HG03442 (cell line): ENCODE results near the gene LRRC8B.

Experiments used
- ATAC-seq: cut with Tn5 transposase; IDR thresholded peaks from one replicate; pipeline ENCODE4 v1.9.1; 2021; ENCODE audit warnings: mild to moderate bottlenecking, moderate library complexity; ENCODE audit not compliant: unreplicated experiment

LRRC8B gene

DNA sequence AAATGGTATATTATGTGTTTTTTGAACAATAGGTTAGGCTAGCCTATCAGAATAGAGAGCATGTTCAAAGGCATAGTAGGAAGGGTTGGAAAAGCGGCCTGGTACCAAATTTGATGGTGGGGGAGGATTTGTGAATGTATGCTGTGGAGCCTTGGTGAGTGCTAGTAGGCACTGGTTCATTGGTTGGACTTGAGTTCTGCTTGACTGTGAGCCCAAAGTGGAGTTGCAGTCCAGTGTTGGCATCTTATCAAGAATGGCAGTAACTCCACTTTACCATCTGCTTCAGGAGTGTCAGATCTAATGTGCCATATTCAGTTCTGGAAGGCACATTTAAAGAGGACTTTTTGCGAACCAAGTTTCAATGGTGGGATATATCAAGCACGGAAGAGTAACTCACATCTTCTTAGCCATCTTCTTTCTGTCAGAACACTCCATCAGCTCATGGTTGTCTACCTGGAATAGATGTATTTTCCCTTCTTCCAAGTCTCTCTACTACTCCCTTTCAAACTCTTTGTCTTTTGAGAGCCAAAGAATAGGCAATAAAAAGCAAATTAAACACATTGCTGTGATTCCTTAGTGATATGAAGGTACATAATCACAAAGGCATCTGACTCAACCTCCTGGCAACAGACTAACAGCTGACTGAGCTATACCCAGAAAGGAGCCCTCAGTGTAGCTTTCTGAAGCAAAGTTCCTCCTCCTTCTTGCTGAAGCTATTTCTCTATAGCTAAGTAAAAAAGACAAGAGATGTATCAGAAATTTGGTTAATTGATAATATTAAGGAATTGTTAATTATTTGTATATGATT, 21.7 kb downstream of the LRRC8B start:
- ATAC-seq: no peak

GRCh38 chr1:89546934-89547562, 22.4 kb downstream of the LRRC8B start:
- ATAC-seq: no peak

DNA sequence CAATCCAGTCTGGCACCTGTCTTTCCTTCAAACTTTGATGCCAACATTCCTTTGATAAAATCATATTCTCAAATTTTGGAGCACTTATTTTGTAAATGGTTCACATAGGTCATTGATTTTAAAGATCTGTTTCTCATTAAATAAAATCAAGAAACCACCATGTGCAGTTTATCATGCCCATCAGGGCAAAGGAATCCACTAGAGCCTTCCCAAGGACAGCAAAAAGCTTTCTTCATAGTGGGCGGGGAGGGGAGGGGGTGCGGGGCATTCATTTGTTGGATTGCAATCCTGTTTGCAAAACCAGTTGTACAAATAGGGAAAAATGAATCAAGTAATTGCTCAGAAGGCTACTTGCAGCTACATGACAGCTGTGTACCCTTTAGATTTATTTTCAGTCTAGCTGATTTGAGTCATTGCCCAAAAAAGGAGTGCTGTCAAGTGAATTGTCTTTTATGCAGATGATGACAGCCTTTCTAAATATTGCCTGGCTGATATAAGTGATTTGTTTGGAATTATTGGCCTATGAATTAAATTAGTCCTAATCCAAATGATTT, 23.0 kb downstream of the LRRC8B start:
- ATAC-seq: no peak

DNA sequence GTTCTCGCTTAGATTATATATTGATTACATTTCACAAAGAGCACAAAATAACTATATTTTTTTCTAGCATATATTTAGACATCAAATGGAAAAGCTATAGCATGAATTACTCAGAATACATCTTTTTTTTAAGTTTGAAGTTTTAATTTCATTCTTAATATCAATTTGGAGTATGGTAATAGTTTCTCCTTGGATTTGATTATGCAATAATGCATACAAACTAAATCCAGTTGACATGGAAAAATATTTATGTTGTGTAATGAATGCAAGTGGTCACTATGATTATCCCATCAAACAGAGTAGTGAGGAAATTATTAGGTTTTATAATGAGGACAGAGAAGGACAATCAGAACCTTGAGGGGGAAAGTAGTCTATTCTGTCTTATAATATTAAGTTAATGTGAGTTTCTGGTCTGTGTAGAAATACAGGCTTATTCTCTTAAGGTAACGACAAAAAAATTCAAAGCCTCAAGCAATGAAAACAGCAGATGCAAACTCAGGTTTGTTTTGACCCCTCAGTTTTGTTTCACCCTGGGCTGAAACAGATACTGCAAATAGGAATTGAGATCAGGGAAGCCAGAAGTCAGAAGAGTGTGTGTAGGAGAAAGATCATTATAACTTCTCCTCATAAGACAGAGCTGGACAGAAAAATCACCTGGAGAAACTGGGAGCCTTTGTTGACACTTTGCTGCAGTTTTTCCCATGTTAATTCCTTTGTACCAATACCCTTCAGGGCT, 23.7 kb downstream of the LRRC8B start:
- no peak for ATAC-seq

DNA sequence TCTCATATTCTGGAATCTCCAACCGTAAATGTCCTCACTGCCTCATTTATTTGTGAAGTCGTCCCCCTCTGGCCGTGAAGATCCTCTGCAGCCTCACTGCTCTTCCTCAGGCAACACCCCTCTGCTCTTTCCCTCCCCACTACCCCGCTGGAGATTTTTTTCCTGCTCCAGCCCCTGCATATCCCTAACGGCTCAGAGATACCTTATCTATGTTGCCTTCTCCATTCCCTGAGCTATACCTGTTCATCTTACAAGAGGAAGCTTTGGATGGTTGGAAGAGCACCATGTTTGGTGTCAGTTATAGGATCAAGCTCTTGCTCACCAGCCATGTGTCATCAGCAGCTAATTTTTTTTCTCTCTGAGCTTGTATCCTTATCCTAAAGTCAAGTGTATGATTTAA, 26.4 kb downstream of the LRRC8B start:
- no peak for ATAC-seq

GRCh38 chr1:89552471-89553081, 27.9 kb downstream of the LRRC8B start:
- ATAC-seq: peak; percentile 71

GRCh38 chr1:89553157-89553556, 28.5 kb downstream of the LRRC8B start:
- ATAC-seq: no peak

- ATAC-seq: no peak
These were observed 30.9 kb downstream of the LRRC8B start for GRCh38 chr1:89555550-89555949.

- no peak for ATAC-seq
These were observed 32.3 kb downstream of the LRRC8B start for GRCh38 chr1:89556726-89557444.

GRCh38 chr1:89557445-89557825, 32.8 kb downstream of the LRRC8B start:
- ATAC-seq: no peak

DNA sequence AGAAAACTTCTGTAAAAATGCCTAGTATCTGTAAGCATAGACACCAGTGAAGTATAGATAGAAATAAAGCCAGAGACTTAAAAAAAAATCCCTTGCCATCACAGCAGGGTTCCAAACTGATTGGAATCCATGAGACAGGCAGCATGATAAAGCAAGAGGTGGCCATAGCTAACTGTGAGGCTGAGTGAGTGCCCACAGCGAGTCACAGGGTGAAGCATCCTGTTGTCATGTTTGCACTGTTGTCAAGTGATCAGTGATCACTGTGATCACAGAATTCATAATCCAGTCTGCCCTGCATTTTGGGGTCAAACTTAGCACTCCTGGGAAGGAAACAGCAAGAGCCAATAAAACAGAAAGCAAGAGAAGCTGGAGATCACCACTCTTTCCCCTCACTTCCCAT, 33.3 kb downstream of the LRRC8B start:
- ATAC-seq: no peak

DNA sequence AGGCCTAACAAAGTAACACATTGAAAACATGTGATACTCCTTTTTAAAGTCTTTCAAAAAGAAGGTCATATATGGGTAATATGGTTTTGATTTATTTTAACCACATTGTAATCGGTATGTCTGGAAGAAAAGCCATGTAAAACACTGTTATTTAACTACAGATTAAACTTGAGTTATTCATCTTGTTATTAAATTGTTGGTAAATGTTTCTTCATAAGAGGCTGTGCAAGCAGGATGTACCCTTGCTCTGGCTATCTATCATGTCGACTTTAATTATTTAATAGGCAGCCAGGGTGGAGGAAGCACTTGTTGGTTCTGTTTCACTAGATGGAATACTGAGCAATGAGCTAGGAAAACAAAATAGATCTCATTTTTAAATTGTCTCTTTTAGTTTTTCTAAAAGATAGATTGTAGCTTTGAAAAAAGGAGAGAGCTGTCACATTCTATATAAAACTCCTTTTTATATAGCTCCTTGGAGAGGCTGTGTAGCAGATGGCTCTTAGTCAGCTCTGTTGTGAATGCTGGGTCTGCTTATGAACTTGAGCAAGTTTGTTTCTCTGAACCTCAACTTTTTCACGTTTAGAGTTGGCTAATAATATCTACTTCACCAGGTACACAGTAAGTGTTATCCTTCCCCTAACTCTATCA, 39.5 kb downstream of the LRRC8B start:
- ATAC-seq: no peak

DNA sequence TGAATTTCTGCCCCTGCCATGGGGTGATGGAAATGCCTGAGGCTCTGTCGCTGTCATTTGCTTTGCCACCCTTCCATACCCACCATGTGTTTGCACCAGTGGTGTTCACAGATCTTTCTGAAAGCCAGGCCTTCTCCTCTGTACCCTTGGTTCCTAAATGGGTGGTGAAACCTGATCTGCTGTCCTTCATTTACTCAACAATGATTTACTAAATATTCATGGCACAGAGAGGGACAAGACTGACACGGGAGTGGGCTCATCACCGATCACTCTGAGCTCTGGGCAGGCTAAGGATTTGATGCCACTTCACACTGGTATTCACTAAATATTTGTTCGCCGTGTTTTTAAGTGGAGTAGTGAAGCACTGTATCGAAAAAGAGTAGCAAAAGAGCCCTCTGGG, 40.9 kb downstream of the LRRC8B start:
- ATAC-seq: no peak

DNA sequence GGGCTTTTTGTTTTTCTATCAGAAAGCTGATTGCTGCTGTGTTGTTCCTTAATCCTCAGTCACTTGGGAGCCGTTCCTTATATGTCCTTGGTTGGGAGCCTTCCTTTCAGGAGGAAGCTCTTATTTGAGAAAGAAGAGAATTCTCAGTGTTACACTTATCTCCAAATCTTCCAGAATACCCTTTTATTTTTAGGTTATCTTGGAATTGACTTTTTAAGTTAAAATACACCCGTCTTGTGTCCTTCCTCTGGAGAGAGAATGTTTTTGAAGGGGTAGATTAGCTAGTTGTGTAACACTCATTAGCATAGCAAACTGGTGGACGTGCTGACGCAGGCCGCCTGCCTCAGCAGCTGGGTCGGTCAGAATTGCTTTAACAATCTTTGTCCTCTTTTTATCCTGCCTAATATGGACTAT, 42.1 kb downstream of the LRRC8B start:
- ATAC-seq: no peak

DNA sequence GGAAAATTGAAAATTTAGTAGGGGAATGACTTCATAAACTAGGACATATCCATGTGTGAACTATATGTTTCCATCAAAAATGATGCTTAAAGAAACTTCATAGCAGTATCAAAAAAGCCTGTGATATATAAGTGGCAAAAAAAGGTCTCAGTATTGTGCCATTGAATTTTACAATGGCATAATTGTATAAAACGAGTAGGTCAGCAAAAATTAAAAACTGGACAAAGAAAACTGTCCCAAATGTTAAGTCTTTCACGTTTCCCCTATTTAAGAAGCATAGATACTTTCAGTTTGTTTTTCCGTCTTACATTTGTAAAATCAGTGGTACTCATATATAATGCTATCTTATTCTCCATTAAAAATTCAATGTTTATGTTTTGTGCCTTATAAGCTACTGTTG, 43.2 kb downstream of the LRRC8B start:
- no peak for ATAC-seq

GRCh38 chr1:89573410-89573809, 48.8 kb downstream of the LRRC8B start:
- no peak for ATAC-seq

- no peak for ATAC-seq
These were observed 50.0 kb downstream of the LRRC8B start for GRCh38 chr1:89574621-89575020.

- no peak for ATAC-seq
These were observed 50.6 kb downstream of the LRRC8B start for GRCh38 chr1:89575207-89575606.

- no peak for ATAC-seq
These were observed 51.4 kb downstream of the LRRC8B start for GRCh38 chr1:89576013-89576412.

DNA sequence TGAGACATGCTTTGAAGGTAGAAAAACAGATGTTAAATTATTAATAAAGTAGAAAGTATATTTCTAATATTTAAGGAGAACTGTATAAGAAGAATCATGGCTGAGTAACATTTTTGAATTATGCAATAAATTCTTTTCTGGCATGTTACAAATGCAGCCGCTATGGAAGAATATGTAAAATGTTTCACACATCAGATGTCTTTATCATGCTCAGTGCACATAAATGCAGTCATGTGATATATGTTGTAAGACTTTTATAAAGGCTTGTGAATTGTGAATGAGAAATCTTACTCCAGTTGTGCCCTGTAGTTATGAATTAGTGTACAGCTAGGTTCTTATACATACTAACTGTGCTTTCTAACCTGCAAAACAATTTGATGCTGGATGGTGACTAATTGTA, 53.5 kb downstream of the LRRC8B start:
- ATAC-seq: no peak
